Tibial nerve (tissue), 4 donors: ENCODE data around the gene SH2D5. TPM values are rescaled to one million over a fixed set of nuclear protein-coding genes. Genes with fewer than 3 reads are reported as not detected.
"Not testable (repeated sequence)": the region's sequence is repeated elsewhere in the genome, so short reads cannot be mapped to it uniquely, and the experiment has no call there.

Experiments used
- DNase-seq, 2 donors: peaks; one replicate each; pipeline ENCODE4 v3.0.0-alpha.2; 2019; ENCODE audit warnings: low spot score in 2 of 2
- H3K27ac ChIP-seq, 4 donors: fragments of 200-600 bp; sonication (generic) in 3 of 4; one replicate each; pipeline ENCODE4 v1.5.1; 2017 to 2019; ENCODE audit warnings: mild to moderate bottlenecking in 1 of 4
- H3K27me3 ChIP-seq, 2 donors: fragments of 200-600 bp; sonication (generic) in 1 of 2; one replicate each; pipeline versions ENCODE4 v1.5.1 to v1.6.0; 2017 to 2019
- H3K36me3 ChIP-seq, 3 donors: fragments of 200-600 bp; sonication (generic); one replicate each; pipeline ENCODE4 v1.5.1; 2018 to 2019
- H3K4me1 ChIP-seq, 4 donors: fragments of 200-600 bp; sonication (generic) in 3 of 4; one replicate each; pipeline ENCODE4 v1.5.1; 2017 to 2019
- H3K4me3 ChIP-seq, 4 donors: fragments of 200-600 bp; sonication (generic) in 3 of 4; one replicate each; pipeline ENCODE4 v1.5.1; 2017 to 2019; ENCODE audit warnings: mild to moderate bottlenecking in 1 of 4, moderate library complexity in 1 of 4
- H3K9me3 ChIP-seq, 4 donors: fragments of 200-600 bp; sonication (generic) in 3 of 4; one replicate each; pipeline ENCODE4 v1.5.1; 2017 to 2019
- EP300 ChIP-seq, 2 donors: sonication (generic); formaldehyde crosslinking; IDR thresholded peaks; one replicate each; pipeline ENCODE4 v1.6.1; 2017; ENCODE audit warnings: antibody characterized with exemption in 2 of 2, mild to moderate bottlenecking in 1 of 2
- POLR2A ChIP-seq, 2 donors: fragments of 450-650 bp; IDR thresholded peaks; one replicate each; pipeline ENCODE4 v1.6.1; 2017; ENCODE audit warnings: antibody characterized with exemption in 2 of 2, mild to moderate bottlenecking in 2 of 2, moderate library complexity in 2 of 2
- WGBS, 2 donors: methylation state at CpG; one replicate each; pipeline ENCODE4 v1.1.5; 2018; 5-methylcytosine and 5-hydroxymethylcytosine counted together
- total RNA-seq, 4 donors: library from RNA; depleted of rRNA; stranded (reverse); fragments of >200 nt; gene quantifications; one replicate each; pipeline ENCODE4 v1.1.0, GENCODE V29; 2016
- TF ChIP-seq, protein P1 (sequence below), 5 experiments: fragments of 200-600 bp in 3 of 5; fragments of 450-650 bp in 2 of 5; sonication (generic) in 3 of 5; IDR thresholded peaks; one replicate each; pipeline ENCODE4 v1.5.1; 2016 to 2019; ENCODE audit warnings: antibody characterized with exemption in 5 of 5, mild to moderate bottlenecking in 3 of 5, moderate library complexity in 2 of 5

Gene SH2D5
- total RNA-seq, 4 donors from 2014 or later, result not detected

DNA sequence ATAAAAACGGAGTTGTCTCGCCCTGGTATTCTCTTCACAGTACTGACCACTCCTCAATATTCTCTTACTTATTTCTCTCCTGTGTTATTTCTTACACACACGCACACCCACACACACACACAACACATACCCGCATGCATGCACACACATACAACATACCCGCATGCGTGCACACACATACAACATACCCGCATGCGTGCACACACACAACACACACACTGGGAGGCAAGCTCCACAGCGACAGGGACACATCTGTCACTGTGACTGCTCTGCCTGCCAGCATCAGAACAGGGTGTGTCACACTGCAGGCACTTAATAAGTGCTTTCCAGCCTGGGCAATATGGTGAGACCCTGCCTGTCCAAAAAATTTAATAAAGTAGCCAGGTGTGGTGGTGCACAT, 50.5 kb downstream of the SH2D5 start:
- Histone ChIP-seq H3K27me3 (no peaks in the 10 kb centered on the region), H3K27ac (no peak overlapping the region), H3K4me3 (no peak overlapping the region), H3K9me3 (no peaks in the 10 kb centered on the region), H3K36me3 (no peaks in the 10 kb centered on the region), H3K4me1 (peaks cover 0 to 13% (median 0%) of the 10 kb centered on the region in 4 donors)
- TF ChIP-seq, protein P1, sequence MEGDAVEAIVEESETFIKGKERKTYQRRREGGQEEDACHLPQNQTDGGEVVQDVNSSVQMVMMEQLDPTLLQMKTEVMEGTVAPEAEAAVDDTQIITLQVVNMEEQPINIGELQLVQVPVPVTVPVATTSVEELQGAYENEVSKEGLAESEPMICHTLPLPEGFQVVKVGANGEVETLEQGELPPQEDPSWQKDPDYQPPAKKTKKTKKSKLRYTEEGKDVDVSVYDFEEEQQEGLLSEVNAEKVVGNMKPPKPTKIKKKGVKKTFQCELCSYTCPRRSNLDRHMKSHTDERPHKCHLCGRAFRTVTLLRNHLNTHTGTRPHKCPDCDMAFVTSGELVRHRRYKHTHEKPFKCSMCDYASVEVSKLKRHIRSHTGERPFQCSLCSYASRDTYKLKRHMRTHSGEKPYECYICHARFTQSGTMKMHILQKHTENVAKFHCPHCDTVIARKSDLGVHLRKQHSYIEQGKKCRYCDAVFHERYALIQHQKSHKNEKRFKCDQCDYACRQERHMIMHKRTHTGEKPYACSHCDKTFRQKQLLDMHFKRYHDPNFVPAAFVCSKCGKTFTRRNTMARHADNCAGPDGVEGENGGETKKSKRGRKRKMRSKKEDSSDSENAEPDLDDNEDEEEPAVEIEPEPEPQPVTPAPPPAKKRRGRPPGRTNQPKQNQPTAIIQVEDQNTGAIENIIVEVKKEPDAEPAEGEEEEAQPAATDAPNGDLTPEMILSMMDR (IDR thresholded peaks at IDR 0.05), result no peak
- no peak for TF ChIP-seq EP300 (IDR thresholded peaks at IDR 0.05)
- no peak for TF ChIP-seq POLR2A (IDR thresholded peaks at IDR 0.05)
- WGBS, 2 donors, result 91% methylated on average over 9 of the region's 9 CpGs
- DNase-seq, result no peak

DNA sequence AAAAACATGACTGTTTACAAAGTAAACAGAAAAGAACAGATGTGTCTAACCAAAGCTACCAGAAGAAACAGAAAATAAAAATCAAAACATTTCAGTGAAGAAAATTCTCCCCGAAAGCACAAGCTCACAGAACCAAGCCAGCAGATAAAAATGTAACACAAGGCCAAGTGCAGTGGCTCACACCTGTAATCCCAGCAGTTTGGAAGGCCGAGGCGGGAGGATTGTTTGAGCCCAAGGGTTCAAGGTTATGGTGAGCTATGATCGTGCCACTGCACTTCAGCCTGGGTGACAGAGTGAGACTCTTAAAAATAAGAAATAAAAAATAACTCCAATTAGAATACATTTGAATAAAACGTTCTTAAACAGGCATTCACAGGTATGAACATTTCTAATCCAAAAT, 52.2 kb downstream of the SH2D5 start:
- Histone ChIP-seq H3K9me3 (no peaks in the 10 kb centered on the region), H3K4me3 (no peak overlapping the region), H3K27ac (no peak overlapping the region), H3K36me3 (no peaks in the 10 kb centered on the region), H3K27me3 (no peaks in the 10 kb centered on the region), H3K4me1 (peaks cover 0 to 5% (median 0%) of the 10 kb centered on the region in 4 donors)
- WGBS, 2 donors, result 64 to 72% methylated on average over 5 of the region's 5 CpGs
- DNase-seq, result no peak
- TF ChIP-seq POLR2A (IDR thresholded peaks at IDR 0.05), result no peak
- TF ChIP-seq, protein P1 (IDR thresholded peaks at IDR 0.05), result no peak

- no peaks in the 10 kb centered on the region for H3K4me1 ChIP-seq
- H3K4me3 ChIP-seq, result no peak overlapping the region
- no peaks in the 10 kb centered on the region for H3K9me3 ChIP-seq
- WGBS, 2 donors, result 81 to 83% methylated on average over 6 of the region's 6 CpGs
- H3K27me3 ChIP-seq, result no peaks in the 10 kb centered on the region
- no peaks in the 10 kb centered on the region for H3K36me3 ChIP-seq
- no peak for DNase-seq
- no peak overlapping the region for H3K27ac ChIP-seq
- TF ChIP-seq EP300 (IDR thresholded peaks at IDR 0.05), result no peak
- TF ChIP-seq, protein P1 (IDR thresholded peaks at IDR 0.05), result no peak
- TF ChIP-seq POLR2A (IDR thresholded peaks at IDR 0.05), result no peak
Observed at GRCh38 chr1:20678599-20678998, 53.9 kb downstream of the SH2D5 start.

GRCh38 chr1:20673626-20674025, 58.9 kb downstream of the SH2D5 start:
- not testable (repeated sequence) for H3K9me3 ChIP-seq
- 91 to 92% methylated on average over 11 of the region's 11 CpGs for WGBS, 2 donors

DNA sequence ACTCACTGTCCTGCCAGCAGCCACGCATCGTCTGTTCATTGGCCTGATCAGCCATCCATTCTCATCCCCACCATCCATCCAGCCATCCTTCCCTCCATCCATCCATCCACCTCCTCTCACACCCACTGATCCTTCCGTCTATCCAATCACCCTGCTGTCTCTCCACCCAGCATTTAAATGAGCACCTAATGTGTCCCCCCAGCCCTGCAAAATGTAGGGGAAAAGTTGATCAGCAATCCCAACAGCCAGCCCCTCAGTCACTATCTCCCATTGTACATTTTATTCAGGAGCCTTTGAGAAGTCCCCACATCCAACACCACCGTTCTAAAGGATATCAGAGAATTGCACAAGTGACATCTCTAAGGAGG, 60.3 kb downstream of the SH2D5 start:
- Histone ChIP-seq H3K27me3 (no peaks in the 10 kb centered on the region), H3K27ac (no peak overlapping the region), H3K4me1 (no peaks in the 10 kb centered on the region), H3K36me3 (no peaks in the 10 kb centered on the region), H3K9me3 (no peaks in the 10 kb centered on the region), H3K4me3 (no peak overlapping the region)
- no peak for DNase-seq
- TF ChIP-seq, protein P1 (IDR thresholded peaks at IDR 0.05), result no peak
- no peak for TF ChIP-seq POLR2A (IDR thresholded peaks at IDR 0.05)
- TF ChIP-seq EP300 (IDR thresholded peaks at IDR 0.05), result no peak
- 87 to 89% methylated on average over 4 of the region's 4 CpGs for WGBS, 2 donors

More at GRCh38 chr1:20673626-20674025, 58.9 kb downstream of the SH2D5 start:
- not testable (repeated sequence) for H3K36me3 ChIP-seq, DNase-seq, H3K27ac ChIP-seq, H3K4me3 ChIP-seq, H3K27me3 ChIP-seq, H3K4me1 ChIP-seq

DNA sequence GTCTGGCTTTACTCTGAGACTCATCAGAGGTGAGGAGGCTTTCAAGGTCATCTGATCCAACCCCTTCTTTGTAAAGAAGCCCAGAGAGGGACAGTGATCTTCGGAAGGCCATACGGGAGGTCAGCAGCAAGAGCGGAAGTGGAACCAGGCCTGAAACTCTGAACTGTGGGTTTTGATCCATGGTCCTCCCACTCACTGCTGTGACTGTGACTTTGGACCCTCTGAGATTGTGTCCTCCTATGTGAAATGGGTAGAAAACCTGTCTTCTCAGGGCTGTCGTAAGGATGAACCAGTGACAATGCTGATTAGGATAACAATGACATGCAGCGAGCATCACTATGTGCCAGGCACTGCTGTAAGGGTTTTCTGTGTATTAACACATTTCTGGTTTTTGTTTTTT, 61.6 kb downstream of the SH2D5 start:
- Histone ChIP-seq H3K4me3 (no peak overlapping the region), H3K27me3 (no peaks in the 10 kb centered on the region), H3K9me3 (no peaks in the 10 kb centered on the region), H3K36me3 (no peaks in the 10 kb centered on the region), H3K4me1 (no peaks in the 10 kb centered on the region), H3K27ac (no peak overlapping the region)
- TF ChIP-seq, protein P1 (IDR thresholded peaks at IDR 0.05), result no peak
- no peak for TF ChIP-seq POLR2A (IDR thresholded peaks at IDR 0.05)
- TF ChIP-seq EP300 (IDR thresholded peaks at IDR 0.05), result no peak
- DNase-seq, result no peak
- WGBS, 2 donors, result 89 to 91% methylated on average over 5 of the region's 5 CpGs
